Left lung (tissue), 10 donors: ENCODE data around the gene KEAP1. TPM values are rescaled to one million over a fixed set of nuclear protein-coding genes. Genes with fewer than 3 reads are reported as not detected.

Experiments used
- ATAC-seq: fragments of 200-7000 bp; cut with Tn5 transposase; one replicate; pipeline ENCODE4 v1.9.1; 2020; ENCODE audit warnings: moderate library complexity
- DNase-seq, 4 donors: peaks; one replicate each; pipeline ENCODE4 v3.0.0-alpha.2; 2013 to 2020
- H3K27ac ChIP-seq, 2 donors: fragments of 200-600 bp; sonication (generic) in 1 of 2; one replicate each; pipeline versions ENCODE4 v1.5.0 to v1.8.0; 2020 to 2021
- H3K27me3 ChIP-seq, 2 donors: fragments of 200-600 bp; sonication (generic) in 1 of 2; one replicate each; pipeline versions ENCODE4 v1.5.0 to v1.8.0; 2020 to 2021
- H3K36me3 ChIP-seq, 2 donors: fragments of 200-600 bp; sonication (generic) in 1 of 2; one replicate each; pipeline versions ENCODE4 v1.5.0 to v1.8.0; 2020 to 2021
- H3K4me1 ChIP-seq, 2 donors: fragments of 200-600 bp; one replicate each; pipeline ENCODE4 v1.8.0; 2021
- H3K4me3 ChIP-seq, 2 donors: fragments of 200-600 bp; sonication (generic) in 1 of 2; one replicate each; pipeline versions ENCODE4 v1.5.0 to v1.8.0; 2020 to 2021; ENCODE audit warnings: mild to moderate bottlenecking in 1 of 2
- H3K9me3 ChIP-seq, 2 donors: fragments of 200-600 bp; sonication (generic) in 1 of 2; one replicate each; pipeline versions ENCODE4 v1.5.0 to v1.8.0; 2020 to 2021
- intact Hi-C, 2 donors: fragments of 100-400 bp; cut with DNase I; formaldehyde crosslinking; loops; one replicate each; pipeline versions ENCODE4 v1.11.2 to v1.14.2; 2022
- polyA plus RNA-seq, 6 donors: library from polyadenylated mRNA; unstranded; fragments of 120-200 nt; gene quantifications; one replicate each; pipeline ENCODE4 v1.2.1, GENCODE V29; 2013; ENCODE audit not compliant: insufficient read length in 6 of 6
- total RNA-seq, 2 donors: library from RNA; stranded (reverse); fragmentation: NEBNext Ultra II Directional; extraction: Animal tissue kit (Norgen Biotek cat#: 25700); gene quantifications; one replicate each; pipeline ENCODE4 v1.2.1, GENCODE V29; 2021
- TF ChIP-seq, protein P1 (sequence below), 2 donors: fragments of 200-600 bp; sonication (generic) in 1 of 2; IDR thresholded peaks; one replicate each; pipeline versions ENCODE4 v1.5.0 to v1.8.0; 2021; ENCODE audit warnings: antibody characterized with exemption in 2 of 2
- donor health status: DM: no; HTN: yes; CAD: no.
- donor health status: DM: no; HTN: no; CAD: no.

Gene KEAP1
- total and polyA plus RNA-seq, 8 donors: 56.0 to 82.2 (median 75.8) TPM

DNA sequence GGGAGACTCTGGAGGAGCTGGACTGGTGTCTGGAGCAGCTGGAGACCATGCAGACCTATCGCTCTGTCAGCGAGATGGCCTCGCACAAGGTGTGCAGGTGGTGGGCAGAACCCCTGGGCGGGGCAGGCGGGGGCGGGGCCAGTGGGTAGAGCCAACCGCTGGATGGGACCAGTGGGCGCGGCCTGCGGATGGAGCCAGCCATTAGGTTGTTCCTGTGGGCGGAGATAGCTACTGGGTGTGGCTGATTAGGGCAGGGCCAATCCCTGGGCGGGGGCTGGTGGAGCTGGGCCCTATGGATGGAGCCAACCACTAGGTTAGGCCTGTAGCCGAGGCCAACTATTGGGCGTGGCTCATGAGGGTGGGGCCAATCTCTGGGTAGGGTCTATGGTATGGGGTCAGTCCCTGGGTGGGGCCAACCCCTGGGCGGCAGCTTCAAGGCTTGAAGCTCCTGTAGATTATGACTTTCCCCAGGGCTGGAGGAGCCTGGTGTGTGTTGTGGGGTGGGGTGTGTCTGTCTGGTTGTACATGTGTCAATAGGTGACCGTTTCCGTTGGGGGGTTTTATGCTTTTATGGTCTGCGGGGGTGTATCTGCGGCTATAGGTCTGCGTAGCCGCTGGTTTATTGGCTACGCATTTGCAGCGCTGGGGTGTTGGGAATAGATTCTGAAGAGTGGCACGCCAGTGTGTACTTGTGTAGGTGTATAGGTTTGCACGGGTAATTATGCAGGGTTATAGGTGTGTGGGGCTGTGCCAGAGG, 52.1 kb downstream of the KEAP1 start:
- Histone ChIP-seq H3K36me3 (peaks cover 0 to 56% of the 10 kb centered on the region in 2 donors), H3K27me3 (no peaks in the 10 kb centered on the region), H3K4me3 (no peak overlapping the region), H3K4me1 (no peaks in the 10 kb centered on the region), H3K9me3 (no peaks in the 10 kb centered on the region), H3K27ac (no peak overlapping the region)
- DNase-seq (no peak), ATAC-seq (no peak)
- TF ChIP-seq, protein P1, sequence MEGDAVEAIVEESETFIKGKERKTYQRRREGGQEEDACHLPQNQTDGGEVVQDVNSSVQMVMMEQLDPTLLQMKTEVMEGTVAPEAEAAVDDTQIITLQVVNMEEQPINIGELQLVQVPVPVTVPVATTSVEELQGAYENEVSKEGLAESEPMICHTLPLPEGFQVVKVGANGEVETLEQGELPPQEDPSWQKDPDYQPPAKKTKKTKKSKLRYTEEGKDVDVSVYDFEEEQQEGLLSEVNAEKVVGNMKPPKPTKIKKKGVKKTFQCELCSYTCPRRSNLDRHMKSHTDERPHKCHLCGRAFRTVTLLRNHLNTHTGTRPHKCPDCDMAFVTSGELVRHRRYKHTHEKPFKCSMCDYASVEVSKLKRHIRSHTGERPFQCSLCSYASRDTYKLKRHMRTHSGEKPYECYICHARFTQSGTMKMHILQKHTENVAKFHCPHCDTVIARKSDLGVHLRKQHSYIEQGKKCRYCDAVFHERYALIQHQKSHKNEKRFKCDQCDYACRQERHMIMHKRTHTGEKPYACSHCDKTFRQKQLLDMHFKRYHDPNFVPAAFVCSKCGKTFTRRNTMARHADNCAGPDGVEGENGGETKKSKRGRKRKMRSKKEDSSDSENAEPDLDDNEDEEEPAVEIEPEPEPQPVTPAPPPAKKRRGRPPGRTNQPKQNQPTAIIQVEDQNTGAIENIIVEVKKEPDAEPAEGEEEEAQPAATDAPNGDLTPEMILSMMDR (IDR thresholded peaks at IDR 0.05): no peak
- intact Hi-C loops: no loop called here

DNA sequence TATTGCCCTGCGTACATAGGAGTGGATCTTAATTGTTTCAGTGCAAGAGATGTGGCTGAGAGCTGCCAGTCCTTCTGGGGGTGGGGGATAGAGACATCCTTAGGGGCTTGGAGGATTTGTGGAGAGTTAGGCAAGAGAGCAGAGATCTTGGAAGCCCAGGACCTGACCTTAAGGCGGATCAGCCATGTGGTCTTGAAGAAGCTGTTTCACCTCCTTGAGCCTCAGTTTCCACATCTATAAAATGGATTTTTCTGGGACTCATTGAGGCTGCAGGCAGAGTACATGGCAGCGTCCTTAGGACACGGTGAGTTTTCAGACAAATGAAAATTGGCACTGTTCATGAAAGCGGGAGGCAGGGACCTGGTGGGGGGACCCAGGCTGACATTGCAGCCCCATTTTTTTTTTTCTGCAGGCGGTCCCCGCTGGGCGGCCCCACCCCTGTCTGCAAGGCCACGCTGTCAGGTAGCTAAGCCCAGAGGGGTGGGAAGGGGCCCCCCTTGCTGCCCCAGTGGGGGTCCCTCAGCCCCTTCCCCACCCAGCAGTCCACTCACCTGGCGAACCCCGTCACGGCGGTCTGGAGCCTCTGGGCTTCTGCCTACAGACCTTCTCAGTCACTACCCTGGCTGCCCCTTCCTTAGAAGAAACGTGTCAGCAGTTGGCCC, 52.8 kb downstream of the KEAP1 start:
- H3K27me3 ChIP-seq: no peaks in the 10 kb centered on the region
- H3K9me3 ChIP-seq: no peaks in the 10 kb centered on the region
- ATAC-seq: no peak
- TF ChIP-seq, protein P1 (IDR thresholded peaks at IDR 0.05): no peak
- no peak overlapping the region for H3K4me3 ChIP-seq
- no peak for DNase-seq
- H3K4me1 ChIP-seq: no peaks in the 10 kb centered on the region
- no peak overlapping the region for H3K27ac ChIP-seq
- peaks cover 0 to 54% of the 10 kb centered on the region in 2 donors for H3K36me3 ChIP-seq
- intact Hi-C loops: no loop called here

DNA sequence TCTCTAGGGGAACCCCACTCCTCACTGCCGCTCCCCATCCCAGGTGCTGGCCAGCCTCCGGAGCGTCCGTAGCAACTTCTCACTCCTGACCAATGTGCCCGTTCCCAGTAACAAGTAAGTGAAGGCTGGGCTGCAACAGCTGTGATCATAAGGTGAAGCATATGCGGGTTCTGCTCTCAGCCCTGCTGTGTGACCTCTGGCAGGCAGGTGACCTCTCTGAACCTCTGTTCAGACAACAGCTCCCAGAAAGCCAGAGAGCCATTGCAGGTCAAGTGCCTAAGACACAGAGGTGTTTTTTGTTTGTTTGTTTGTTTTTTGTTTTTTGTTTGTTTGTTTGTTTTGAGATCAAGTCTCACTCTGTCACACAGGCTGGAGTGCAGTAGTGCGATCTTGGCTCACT, 54.1 kb downstream of the KEAP1 start:
- no peak overlapping the region for H3K4me3 ChIP-seq
- H3K27me3 ChIP-seq: no peaks in the 10 kb centered on the region
- no peaks in the 10 kb centered on the region for H3K4me1 ChIP-seq
- TF ChIP-seq, protein P1 (IDR thresholded peaks at IDR 0.05): no peak
- ATAC-seq: no peak
- H3K9me3 ChIP-seq: no peaks in the 10 kb centered on the region
- H3K36me3 ChIP-seq: peaks cover 0 to 47% of the 10 kb centered on the region in 2 donors
- intact Hi-C loops: no loop called here
- no peak for DNase-seq
- H3K27ac ChIP-seq: no peak overlapping the region

DNA sequence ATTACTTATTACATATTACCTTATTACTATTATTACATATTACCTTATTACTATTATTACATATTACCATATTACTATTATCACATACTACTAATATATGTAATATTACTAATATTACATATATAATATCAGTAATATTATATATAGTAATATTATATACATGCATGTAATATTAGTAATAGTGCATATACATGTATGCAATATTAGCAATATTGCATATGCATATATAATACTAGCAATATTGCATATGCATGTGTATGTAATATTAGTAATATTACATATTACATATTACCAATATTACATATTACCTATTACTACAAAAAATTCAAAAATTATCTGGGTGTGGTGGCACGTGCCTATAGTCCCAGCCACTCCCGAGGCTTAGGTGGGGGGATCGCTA, 60.5 kb downstream of the KEAP1 start:
- H3K27me3 ChIP-seq: no peaks in the 10 kb centered on the region
- H3K4me3 ChIP-seq: no peak overlapping the region
- no peak overlapping the region for H3K27ac ChIP-seq
- DNase-seq (no peak), ATAC-seq (no peak)
- TF ChIP-seq, protein P1 (IDR thresholded peaks at IDR 0.05): no peak
- intact Hi-C loops: no loop called here
- H3K4me1 ChIP-seq: no peaks in the 10 kb centered on the region
- peaks cover 0 to 19% of the 10 kb centered on the region in 2 donors for H3K36me3 ChIP-seq
- H3K9me3 ChIP-seq: no peaks in the 10 kb centered on the region

DNA sequence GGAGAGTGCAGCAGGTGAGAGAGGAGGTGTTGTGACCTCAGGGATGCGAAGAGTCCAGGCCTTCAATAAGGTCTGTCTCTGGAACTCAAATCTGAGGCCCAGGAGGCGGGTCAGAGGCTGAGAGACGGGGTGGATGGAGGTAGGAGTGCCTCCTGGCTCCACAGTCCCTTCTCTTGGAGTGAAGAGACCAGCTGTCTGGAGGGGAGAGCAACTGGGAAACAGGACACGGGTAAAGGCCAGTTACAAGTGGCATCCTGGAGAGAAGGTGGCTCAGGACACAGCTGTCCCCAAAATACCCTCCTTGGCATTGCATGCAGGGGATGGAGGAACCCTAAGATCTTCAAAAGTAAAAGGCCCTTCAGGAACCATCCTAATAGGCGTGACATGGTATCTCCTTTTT, 63.6 kb downstream of the KEAP1 start:
- no peak overlapping the region for H3K27ac ChIP-seq
- H3K4me1 ChIP-seq: no peaks in the 10 kb centered on the region
- no peak overlapping the region for H3K4me3 ChIP-seq
- ATAC-seq: no peak
- intact Hi-C loops: no loop called here
- no peak for DNase-seq
- H3K36me3 ChIP-seq: peaks cover 0 to 10% of the 10 kb centered on the region in 2 donors
- H3K9me3 ChIP-seq: no peaks in the 10 kb centered on the region
- TF ChIP-seq, protein P1 (IDR thresholded peaks at IDR 0.05): no peak
- H3K27me3 ChIP-seq: no peaks in the 10 kb centered on the region
